B cell (primary cell): ENCODE results near the gene SIGLEC5. TPM values are rescaled to one million over a fixed set of nuclear protein-coding genes. Genes with fewer than 3 reads are reported as not detected.

Source experiments
- ATAC-seq: fragments of 200-7000 bp; cut with Tn5 transposase; one replicate; pipeline ENCODE4 v1.10.0; 2021; ENCODE audit warnings: low read depth, mild to moderate bottlenecking, moderate number of reproducible peaks, moderate library complexity
- CTCF ChIA-PET: fragments of 350-600 bp; sonication (Branson Sonifier 250); formaldehyde crosslinking; loops from one replicate; lab custom pipeline; 2021; ENCODE audit warnings: antibody characterized with exemption, inconsistent platforms; lab: Charles Lee
- POLR2A ChIA-PET: fragments of 350-600 bp; sonication (Branson Sonifier 250); formaldehyde crosslinking; loops from one replicate; lab custom pipeline; 2021; ENCODE audit warnings: antibody characterized with exemption; lab: Charles Lee
- DNase-seq: peaks from one replicate; pipeline ENCODE4 v3.0.0; 2013
- H2AFZ ChIP-seq: 2 replicates; pipeline ENCODE4 v1.6.1; 2012; ENCODE audit warnings: mild to moderate bottlenecking, low read depth, low read length; ENCODE audit not compliant: insufficient read depth, poor library complexity, severe bottlenecking
- H3K27ac ChIP-seq, 2 donors: 1 replicate in 1 of 2; 2 replicates in 1 of 2; pipeline ENCODE4 v1.5.1; 2012 to 2013; ENCODE audit warnings: low read length in 2 of 2, mild to moderate bottlenecking in 2 of 2, moderate library complexity in 1 of 2
- H3K27me3 ChIP-seq, 4 experiments: fragments of 200-600 bp in 1 of 4; sonication (generic) in 1 of 4; replicated peaks in 1 of 4; 1 replicate in 2 of 4; 2 replicates in 2 of 4; pipeline versions ENCODE4 v1.6.1 to v1.7.0; 2013 to 2016; ENCODE audit warnings: low read length in 3 of 4, mild to moderate bottlenecking in 2 of 4, mixed read lengths in 1 of 4, moderate library complexity in 1 of 4; ENCODE audit not compliant: insufficient read depth in 4 of 4, control insufficient read depth in 3 of 4; ENCODE audit errors: control extremely low read depth in 1 of 4
- H3K36me3 ChIP-seq, 2 experiments: replicated peaks in 1 of 2; 1 replicate in 1 of 2; 2 replicates in 1 of 2; pipeline versions ENCODE4 v1.6.1 to v1.7.1; 2013; ENCODE audit warnings: low read length in 1 of 2; ENCODE audit not compliant: insufficient read depth in 2 of 2, control insufficient read depth in 1 of 2; ENCODE audit errors: control extremely low read depth in 1 of 2, extremely low read depth in 1 of 2
- H3K4me1 ChIP-seq, 2 donors: fragments of 200-600 bp in 1 of 2; sonication (generic) in 1 of 2; 1 replicate in 1 of 2; 2 replicates in 1 of 2; pipeline versions ENCODE4 v1.5.1 to v1.6.1; 2013 to 2017; ENCODE audit warnings: low read length in 2 of 2; ENCODE audit not compliant: control insufficient read depth in 2 of 2, insufficient read depth in 2 of 2
- H3K4me2 ChIP-seq: replicated peaks from 2 replicates; pipeline ENCODE3; 2012; ENCODE audit warnings: mild to moderate bottlenecking, low read depth, low read length; ENCODE audit not compliant: poor library complexity, severe bottlenecking
- H3K4me3 ChIP-seq, 5 experiments: fragments of 200-600 bp in 1 of 5; sonication (generic) in 1 of 5; 1 replicate in 3 of 5; 2 replicates in 2 of 5; pipeline versions ENCODE4 v1.5.1 to v1.7.0; 2011 to 2016; ENCODE audit warnings: low read length in 4 of 5, mild to moderate bottlenecking in 4 of 5, low read depth in 2 of 5, control low read depth in 1 of 5, moderate library complexity in 1 of 5; ENCODE audit not compliant: insufficient read depth in 1 of 5; ENCODE audit errors: control extremely low read depth in 1 of 5, extremely low read depth in 1 of 5
- H3K79me2 ChIP-seq: fragments of 200-600 bp; sonication (generic); one replicate; pipeline ENCODE4 v1.6.0; 2016; ENCODE audit warnings: low read length; ENCODE audit not compliant: control insufficient read depth, insufficient read depth
- H3K9ac ChIP-seq: fragments of 200-600 bp; sonication (generic); 2 replicates; pipeline ENCODE4 v1.6.1; 2017; ENCODE audit warnings: mild to moderate bottlenecking, low read length, moderate library complexity
- H3K9me3 ChIP-seq, 3 donors: one replicate each; pipeline versions ENCODE4 v1.6.1 to v1.7.1; 2013; ENCODE audit warnings: low read length in 2 of 3; ENCODE audit not compliant: control insufficient read depth in 2 of 3, insufficient read depth in 1 of 3; ENCODE audit errors: control extremely low read depth in 1 of 3
- H4K20me1 ChIP-seq: 2 replicates; pipeline ENCODE4 v1.6.0; 2012; ENCODE audit warnings: mild to moderate bottlenecking, low read length; ENCODE audit not compliant: insufficient read depth, control insufficient read depth, poor library complexity, severe bottlenecking
- H3K27ac Mint-ChIP-seq: one replicate; pipeline ENCODE4 v1.8.0; 2021; ENCODE audit warnings: mixed read lengths
- H3K27me3 Mint-ChIP-seq: one replicate; pipeline ENCODE4 v1.8.0; 2021; ENCODE audit warnings: mixed read lengths
- H3K4me1 Mint-ChIP-seq: one replicate; pipeline ENCODE4 v1.8.0; 2021; ENCODE audit warnings: mixed read lengths
- H3K4me3 Mint-ChIP-seq: one replicate; pipeline ENCODE4 v1.8.0; 2021; ENCODE audit warnings: mixed read lengths
- H3K9me3 Mint-ChIP-seq: one replicate; pipeline ENCODE4 v1.8.0; 2022; ENCODE audit warnings: mixed read lengths; ENCODE audit not compliant: insufficient read depth
- EZH2 ChIP-seq: IDR thresholded peaks from 2 replicates; pipeline ENCODE4 v1.6.1; 2012; ENCODE audit warnings: borderline replicate concordance, low read depth, mild to moderate bottlenecking, moderate library complexity, low read length; ENCODE audit not compliant: insufficient read depth, poor library complexity, severe bottlenecking
- WGBS: methylation state at CpG from one replicate; pipeline ENCODE4 v1.1.5; 2013; ENCODE audit warnings: missing lambda C conversion rate; ENCODE audit not compliant: insufficient coverage; 5-methylcytosine and 5-hydroxymethylcytosine counted together
- intact Hi-C: fragments of 100-400 bp; cut with micrococcal nuclease; formaldehyde crosslinking; loops from one replicate; pipeline ENCODE4 v1.10.0; 2022
- polyA plus RNA-seq: library from polyadenylated mRNA; depleted of rRNA; stranded (reverse); fragments of >200 nt; gene quantifications from 2 replicates; pipeline ENCODE4 v1.2.3, GENCODE V29; 2012
- total RNA-seq, 2 donors: library from RNA; stranded (reverse); fragments of 120-200 nt in 1 of 2; gene quantifications; 1 replicate in 1 of 2; 2 replicates in 1 of 2; pipeline versions ENCODE4 v1.2.3 to v1.2.4, GENCODE V29; 2013 to 2022
- TF ChIP-seq, protein P1 (sequence below): fragments of 200-600 bp; IDR thresholded peaks from one replicate; pipeline ENCODE4 v1.8.0; 2022; ENCODE audit warnings: antibody characterized with exemption, mild to moderate bottlenecking

SIGLEC5 gene
- total and polyA plus RNA-seq, 2 donors (not counting 1 experiment from before 2014, with no cell fraction given), result 0.84 TPM; not detected in 1

- ChIA-PET POLR2A (no interaction called here), CTCF (interaction anchor here (0.6 to 4.5 kb wide), 12 partner anchors 17 to 164 kb away, joined by 3 to 25 read pairs (median 6); partner anchors contain the start of gene SIGLEC6)
- no peaks in the 10 kb centered on the region for H4K20me1 ChIP-seq
- no peak overlapping the region for H3K4me3 ChIP-seq
- intact Hi-C loops, result no loop called here
- no peak for ATAC-seq
- no peak overlapping the region for H2AFZ ChIP-seq
- 13% methylated on average over 2 of the region's 5 CpGs for WGBS
- H3K9me3 ChIP-seq, result peaks cover 3 to 9% (median 6%) of the 10 kb centered on the region in 3 donors
- Mint-ChIP-seq H3K4me1 (peaks cover 27% of the 10 kb centered on the region), H3K4me3 (no peak overlapping the region), H3K27me3 (no peaks in the 10 kb centered on the region), H3K27ac (no peak overlapping the region), H3K9me3 (no peaks in the 10 kb centered on the region)
- H3K9ac ChIP-seq, result no peak overlapping the region
- H3K79me2 ChIP-seq, result no peaks in the 10 kb centered on the region
- H3K36me3 ChIP-seq, result peaks cover 0 to 27% of the 10 kb centered on the region in 2 experiments
- no peak for TF ChIP-seq EZH2
- TF ChIP-seq, protein P1, sequence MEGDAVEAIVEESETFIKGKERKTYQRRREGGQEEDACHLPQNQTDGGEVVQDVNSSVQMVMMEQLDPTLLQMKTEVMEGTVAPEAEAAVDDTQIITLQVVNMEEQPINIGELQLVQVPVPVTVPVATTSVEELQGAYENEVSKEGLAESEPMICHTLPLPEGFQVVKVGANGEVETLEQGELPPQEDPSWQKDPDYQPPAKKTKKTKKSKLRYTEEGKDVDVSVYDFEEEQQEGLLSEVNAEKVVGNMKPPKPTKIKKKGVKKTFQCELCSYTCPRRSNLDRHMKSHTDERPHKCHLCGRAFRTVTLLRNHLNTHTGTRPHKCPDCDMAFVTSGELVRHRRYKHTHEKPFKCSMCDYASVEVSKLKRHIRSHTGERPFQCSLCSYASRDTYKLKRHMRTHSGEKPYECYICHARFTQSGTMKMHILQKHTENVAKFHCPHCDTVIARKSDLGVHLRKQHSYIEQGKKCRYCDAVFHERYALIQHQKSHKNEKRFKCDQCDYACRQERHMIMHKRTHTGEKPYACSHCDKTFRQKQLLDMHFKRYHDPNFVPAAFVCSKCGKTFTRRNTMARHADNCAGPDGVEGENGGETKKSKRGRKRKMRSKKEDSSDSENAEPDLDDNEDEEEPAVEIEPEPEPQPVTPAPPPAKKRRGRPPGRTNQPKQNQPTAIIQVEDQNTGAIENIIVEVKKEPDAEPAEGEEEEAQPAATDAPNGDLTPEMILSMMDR, result peak; percentile 68
- peak; percentile 67 for DNase-seq
- no peak overlapping the region for H3K4me2 ChIP-seq
- H3K27me3 ChIP-seq, result no peaks in the 10 kb centered on the region
- H3K4me1 ChIP-seq, result peaks cover 0 to 47% of the 10 kb centered on the region in 2 donors
- no peak overlapping the region for H3K27ac ChIP-seq
These were observed 7.3 kb upstream of the SIGLEC5 start for GRCh38 chr19:51637362-51637978.

- peaks cover 0 to 16% of the 10 kb centered on the region in 2 experiments for H3K36me3 ChIP-seq
- WGBS, result 100% methylated on average over 5 of the region's 5 CpGs
- H3K4me2 ChIP-seq, result no peak overlapping the region
- no peak overlapping the region for H3K9ac ChIP-seq
- no peak overlapping the region for H2AFZ ChIP-seq
- peaks cover 20 to 56% of the 10 kb centered on the region in 2 donors for H3K4me1 ChIP-seq
- peaks cover 19% of the 10 kb centered on the region for H3K79me2 ChIP-seq
- peaks cover 0 to 8% (median 4%) of the 10 kb centered on the region in 3 donors for H3K9me3 ChIP-seq
- no peaks in the 10 kb centered on the region for H3K27me3 Mint-ChIP-seq
- no peak overlapping the region for H3K4me3 Mint-ChIP-seq
- no peak overlapping the region for H3K4me3 ChIP-seq
- ChIA-PET POLR2A (no interaction called here), CTCF (no interaction called here)
- intact Hi-C loops, result no loop called here
- no peak for ATAC-seq
- peaks cover 23% of the 10 kb centered on the region for H3K4me1 Mint-ChIP-seq
- H4K20me1 ChIP-seq, result no peaks in the 10 kb centered on the region
- DNase-seq, result no peak
- no peak overlapping the region for H3K27ac ChIP-seq
- no peaks in the 10 kb centered on the region for H3K27me3 ChIP-seq
- H3K9me3 Mint-ChIP-seq, result no peaks in the 10 kb centered on the region
- no peak overlapping the region for H3K27ac Mint-ChIP-seq
- TF ChIP-seq, protein P1, result no peak
- TF ChIP-seq EZH2, result no peak
These were observed 1.9 kb upstream of the SIGLEC5 start for GRCh38 chr19:51632126-51632525.
